GM21360 (cell line): ENCODE results near the gene PDPK1.
"Not testable (repeated sequence)": the region's sequence is repeated elsewhere in the genome, so short reads cannot be mapped to it uniquely, and the experiment has no call there.

Source experiments
- ATAC-seq: cut with Tn5 transposase; IDR thresholded peaks from one replicate; pipeline ENCODE4 v1.9.1; 2021; ENCODE audit warnings: mild to moderate bottlenecking, moderate library complexity; ENCODE audit not compliant: unreplicated experiment

The PDPK1 gene

DNA sequence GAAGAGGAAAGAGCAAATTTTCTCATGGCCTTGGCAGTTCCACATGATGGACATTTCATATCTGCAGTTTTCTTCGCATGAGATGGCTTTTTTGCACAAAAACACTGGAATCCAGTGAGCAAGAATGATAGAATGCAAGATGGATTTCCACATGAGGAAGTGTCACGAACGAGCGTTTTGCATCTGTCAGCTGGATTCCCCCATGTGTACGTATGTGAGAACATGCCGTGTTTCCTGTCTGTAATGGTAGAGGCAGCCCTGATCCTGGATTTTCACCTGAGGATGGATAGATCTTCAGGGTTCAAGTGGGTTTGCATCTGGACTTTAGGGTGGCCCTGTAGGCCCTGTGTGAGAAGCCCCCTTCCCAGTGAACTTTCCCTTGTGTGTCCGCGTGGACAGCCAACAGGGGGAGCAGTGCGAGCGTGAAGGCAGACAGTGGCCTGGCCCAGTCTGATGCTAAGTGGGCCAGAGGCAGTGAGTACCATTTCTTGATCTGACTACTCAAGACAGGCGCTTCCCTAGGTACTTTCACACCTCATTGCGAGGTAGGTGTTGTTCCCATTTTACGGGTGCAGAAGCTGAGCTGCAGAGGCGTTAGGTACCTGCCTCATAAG, 2.1 kb downstream of the PDPK1 start:
- ATAC-seq = not testable (repeated sequence)

DNA sequence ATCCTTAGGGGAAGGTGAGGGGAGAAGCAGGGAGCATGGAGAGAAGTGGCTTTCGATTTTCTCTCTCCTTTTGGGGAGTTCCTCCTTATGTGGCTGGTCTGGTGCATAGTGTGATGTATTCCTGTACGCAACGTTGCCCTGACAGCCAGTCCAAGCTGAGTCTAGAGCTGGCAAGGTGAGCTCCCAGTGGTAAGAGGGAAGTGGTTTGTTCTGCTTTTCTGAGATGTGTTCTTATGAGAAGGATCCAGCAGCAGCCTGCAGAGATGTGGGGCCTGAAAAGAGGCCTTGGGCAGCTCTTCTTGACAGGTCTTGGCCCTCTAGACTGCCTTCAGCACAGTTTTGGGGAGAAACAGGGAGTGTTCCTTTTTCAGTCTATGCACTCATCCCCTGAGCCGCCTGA, 3.1 kb downstream of the PDPK1 start:
- ATAC-seq = not testable (repeated sequence)

- ATAC-seq = not testable (repeated sequence)
Observed at GRCh38 chr16:2541409-2541808, 3.6 kb downstream of the PDPK1 start.

DNA sequence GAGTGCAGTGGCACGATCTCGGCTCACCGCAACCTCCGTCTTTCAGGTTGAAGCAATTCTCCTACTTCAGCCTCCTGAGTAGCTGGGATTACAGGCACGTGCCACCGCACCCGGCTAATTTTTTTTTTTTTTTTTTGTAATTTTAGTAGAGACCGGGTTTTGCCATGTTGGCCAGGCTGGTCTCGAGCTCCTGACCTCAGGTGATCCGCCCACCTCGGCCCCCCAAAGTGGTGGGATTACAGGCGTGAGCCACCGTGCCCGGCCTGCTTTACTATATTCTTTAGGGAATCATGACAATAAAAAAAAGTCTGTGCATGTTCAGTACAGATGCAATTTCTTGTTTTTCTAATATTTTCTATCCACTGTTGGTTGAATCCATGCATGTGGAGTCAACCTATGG, 6.0 kb downstream of the PDPK1 start:
- ATAC-seq = not testable (repeated sequence)

GRCh38 chr16:2550283-2550878, 12.6 kb downstream of the PDPK1 start:
- ATAC-seq = not testable (repeated sequence)

DNA sequence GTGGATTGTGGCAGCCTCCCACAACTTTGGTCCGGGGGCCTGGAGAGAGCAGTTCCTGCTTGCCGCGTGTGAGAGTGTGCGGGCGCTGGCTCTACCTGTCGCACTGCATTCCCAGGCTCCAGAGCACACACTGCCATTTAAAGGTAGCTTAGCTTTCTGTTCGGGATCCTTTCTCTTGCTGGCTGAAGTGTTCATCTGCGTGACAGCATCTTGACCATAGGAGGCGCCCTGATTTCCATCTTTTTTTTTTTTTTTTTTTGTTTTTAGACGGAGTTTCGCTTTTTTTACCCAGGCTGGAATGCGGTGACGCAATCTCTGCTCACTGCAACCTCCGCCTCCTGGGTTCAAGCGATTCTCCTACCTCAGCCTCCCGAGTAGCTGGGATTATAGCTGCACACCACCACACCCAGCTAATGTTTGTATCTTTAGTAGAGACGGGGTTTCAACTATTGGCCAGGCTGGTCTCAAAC, 13.6 kb downstream of the PDPK1 start:
- not testable (repeated sequence) for ATAC-seq

DNA sequence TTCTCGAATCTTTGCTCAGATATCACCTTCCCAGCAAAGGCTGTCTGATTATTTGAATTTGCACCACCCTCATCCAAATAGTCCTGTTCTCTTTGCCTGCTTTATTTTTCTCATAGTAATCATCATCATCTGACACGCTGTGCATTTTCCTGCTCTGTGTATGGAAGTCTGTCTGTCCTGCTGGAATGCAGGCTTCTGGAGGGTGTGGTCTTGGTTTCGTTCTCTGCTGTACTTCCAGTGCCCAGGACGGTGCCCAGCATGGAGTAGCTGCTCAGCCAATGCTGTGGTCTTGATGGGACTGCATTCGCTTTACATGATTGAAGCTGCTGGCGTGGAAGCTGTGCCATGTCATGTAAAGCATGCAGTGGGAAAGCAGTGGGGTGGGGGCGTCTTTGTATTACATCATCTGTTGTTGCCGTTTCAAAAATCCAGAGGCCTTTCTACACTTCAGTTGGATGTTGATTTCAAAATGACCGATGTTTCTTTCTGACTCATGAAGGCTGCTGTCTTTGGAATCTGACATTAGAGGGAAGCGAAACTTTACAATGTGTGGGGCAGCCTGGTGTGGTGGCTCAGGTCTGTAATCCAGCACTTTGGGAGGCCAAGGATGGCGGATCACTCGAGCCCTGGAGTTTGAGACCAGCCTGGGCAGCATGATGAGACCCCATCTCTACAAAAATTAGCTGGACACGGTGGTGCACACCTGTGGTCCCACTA, 17.0 kb downstream of the PDPK1 start:
- not testable (repeated sequence) for ATAC-seq

GRCh38 chr16:2557150-2557549, 19.3 kb downstream of the PDPK1 start:
- not testable (repeated sequence) for ATAC-seq

- not testable (repeated sequence) for ATAC-seq
Observed at GRCh38 chr16:2560131-2560797, 22.4 kb downstream of the PDPK1 start.

DNA sequence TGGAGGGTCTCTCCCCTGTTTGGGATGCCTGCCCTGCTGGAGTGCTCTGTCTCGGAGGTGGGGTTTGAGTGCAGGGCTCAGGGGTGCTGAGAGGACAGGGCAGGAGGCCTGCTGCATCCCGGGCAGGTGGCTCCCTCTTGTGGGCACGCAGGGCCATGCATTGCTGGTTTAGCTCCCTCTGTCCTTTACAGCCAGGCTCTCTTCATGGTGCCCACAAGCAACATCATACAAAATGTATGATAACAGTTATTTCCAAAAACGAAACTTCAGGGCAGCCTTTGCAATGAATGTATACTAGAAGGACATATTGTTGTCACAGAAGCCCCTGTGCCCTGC, 22.9 kb downstream of the PDPK1 start:
- not testable (repeated sequence) for ATAC-seq

DNA sequence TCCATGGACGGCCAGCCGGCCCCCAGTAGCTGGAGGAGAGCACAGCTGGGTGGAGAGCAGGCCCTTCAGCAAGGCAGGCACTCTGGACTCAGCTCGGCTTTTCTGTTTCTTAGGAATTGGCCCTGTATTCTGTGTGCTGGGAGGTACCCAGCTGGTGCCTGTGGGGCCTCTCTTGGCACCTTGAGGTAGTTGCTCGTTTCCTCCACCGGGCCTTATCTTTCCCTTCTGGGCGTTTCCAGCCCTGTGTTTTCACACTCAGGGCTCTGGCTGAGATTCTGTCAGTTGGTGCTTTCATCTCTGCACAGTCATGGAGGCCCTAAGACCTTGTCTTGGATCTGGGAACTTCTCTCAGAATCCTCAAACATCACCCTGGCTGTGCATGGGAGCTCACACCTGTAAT, 29.7 kb downstream of the PDPK1 start:
- not testable (repeated sequence) for ATAC-seq

DNA sequence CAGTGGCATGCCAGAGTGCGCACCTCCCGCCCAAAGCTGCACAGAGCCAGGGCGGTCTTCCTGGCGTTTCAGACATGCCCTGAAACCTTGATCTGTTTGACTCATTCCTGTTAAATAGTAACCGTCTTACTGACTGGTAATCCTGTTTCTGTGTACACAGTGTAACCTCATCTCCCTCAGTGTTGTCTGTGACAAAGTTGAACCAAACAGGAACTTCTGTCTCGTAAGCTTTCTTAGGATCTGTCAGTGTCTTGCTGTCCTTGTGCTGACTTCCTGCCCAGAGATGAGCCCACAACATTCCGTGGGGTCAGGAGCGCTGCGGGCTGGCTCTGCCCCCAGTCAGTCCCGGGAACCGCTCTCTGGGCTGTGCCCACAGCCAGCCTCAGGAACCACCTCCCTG, 30.8 kb downstream of the PDPK1 start:
- not testable (repeated sequence) for ATAC-seq

GRCh38 chr16:2572704-2573103, 34.9 kb downstream of the PDPK1 start:
- ATAC-seq = not testable (repeated sequence)

DNA sequence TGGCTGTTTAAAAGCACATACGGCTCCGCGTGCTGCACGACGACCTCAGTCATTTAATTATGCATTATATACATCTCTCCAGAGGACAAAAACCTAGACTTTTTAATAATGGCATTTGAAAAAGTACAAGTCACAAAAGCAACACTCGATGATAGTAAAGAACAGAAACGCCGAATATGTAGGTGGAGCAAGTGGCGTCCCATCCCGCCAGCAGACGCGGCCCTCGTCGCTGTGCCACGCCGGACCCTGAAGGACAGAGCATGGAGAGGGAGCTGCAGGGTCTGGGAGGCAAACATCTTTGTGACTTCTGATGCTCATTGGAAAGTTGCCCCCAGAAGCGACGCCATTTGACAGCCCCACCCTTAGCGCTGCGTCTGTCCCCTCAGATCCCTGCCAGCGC, 38.0 kb downstream of the PDPK1 start:
- not testable (repeated sequence) for ATAC-seq

GRCh38 chr16:2577044-2577443, 39.2 kb downstream of the PDPK1 start:
- ATAC-seq = not testable (repeated sequence)

DNA sequence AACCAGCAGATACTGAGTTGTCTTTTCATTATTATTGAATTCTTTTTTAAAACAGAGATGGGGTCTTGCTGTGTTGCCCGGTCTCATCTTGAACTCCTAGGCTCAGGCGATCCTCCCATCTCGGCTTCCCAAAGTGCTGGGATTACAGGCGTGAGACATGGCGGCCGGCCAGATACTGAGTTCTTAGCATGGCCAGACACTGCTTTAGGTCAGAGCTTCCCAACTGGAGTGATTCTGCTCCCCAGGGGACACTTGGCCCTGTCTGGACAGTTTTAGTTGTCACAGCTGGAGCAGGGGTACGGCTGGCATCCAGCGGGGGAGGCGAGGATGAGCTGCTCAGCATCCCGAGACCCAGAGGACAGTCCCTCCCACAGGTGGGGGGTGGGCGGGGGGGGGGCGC, 41.1 kb downstream of the PDPK1 start:
- not testable (repeated sequence) for ATAC-seq

- ATAC-seq = not testable (repeated sequence)
Observed at GRCh38 chr16:2580143-2580542, 42.3 kb downstream of the PDPK1 start.

DNA sequence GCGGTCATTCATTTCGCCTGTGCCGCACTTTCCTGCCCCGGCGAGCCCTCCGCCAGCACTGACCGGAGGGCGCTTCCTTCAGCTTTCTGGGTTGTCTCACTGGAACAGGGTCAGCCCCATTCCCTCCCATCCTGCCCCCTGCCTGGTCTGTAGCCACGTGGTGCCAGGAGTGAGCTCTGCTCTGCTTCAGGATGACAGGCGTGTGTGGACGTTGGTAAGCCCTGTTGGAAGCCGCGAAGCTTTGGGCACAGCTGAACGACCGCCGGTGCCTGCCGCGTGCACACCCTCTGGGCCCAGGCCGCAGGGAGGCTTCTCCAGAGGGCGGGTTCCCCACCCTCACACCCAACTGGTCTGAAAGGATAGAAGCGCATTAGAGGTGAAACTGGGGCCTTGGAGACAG, 43.0 kb downstream of the PDPK1 start:
- not testable (repeated sequence) for ATAC-seq

DNA sequence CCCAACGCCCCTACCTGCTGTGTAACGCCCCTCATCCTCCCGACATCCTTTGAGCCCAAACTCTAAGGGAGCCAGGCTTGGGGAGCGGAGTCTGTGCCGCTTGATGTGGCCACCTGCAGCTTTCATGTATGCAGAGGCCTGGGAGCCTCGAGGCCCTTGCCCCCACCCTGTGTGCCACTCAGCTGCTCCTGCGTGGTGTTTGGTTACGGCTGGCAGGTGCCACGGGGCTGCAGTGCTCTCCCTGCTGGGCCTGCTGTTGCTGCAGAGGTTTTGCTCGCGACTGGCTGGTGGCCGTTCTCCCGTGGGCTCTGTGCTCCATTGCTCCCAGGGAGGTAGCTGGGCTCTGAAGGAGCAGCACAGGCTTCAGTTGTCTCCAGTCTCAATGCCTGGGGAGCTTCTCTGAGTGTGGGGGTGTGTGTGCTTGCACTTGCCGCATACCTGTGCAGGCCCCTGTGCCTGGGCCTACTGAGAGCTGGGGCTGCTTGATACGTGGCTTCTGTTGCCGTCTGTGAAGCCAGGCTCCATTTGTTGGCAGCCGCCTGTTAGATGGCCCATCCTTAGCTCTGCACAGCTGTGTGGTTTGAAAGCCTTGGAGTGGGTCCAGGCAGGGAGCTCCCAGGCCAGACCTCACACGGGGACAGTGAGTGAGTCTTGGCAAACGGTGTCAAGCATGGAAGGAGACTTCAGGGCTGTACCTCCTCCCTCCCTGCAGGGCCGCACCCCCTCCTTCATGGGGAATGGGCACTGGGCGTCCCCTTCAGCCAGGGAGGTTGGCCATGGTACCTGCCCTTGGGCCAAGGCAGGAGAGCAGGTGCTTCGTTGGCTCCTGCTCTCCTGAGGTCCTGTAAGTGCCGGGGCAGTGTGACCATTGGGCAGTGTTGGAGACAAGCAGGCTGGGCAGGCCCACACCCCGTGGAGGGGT, 47.2 kb downstream of the PDPK1 start:
- ATAC-seq = no peak

DNA sequence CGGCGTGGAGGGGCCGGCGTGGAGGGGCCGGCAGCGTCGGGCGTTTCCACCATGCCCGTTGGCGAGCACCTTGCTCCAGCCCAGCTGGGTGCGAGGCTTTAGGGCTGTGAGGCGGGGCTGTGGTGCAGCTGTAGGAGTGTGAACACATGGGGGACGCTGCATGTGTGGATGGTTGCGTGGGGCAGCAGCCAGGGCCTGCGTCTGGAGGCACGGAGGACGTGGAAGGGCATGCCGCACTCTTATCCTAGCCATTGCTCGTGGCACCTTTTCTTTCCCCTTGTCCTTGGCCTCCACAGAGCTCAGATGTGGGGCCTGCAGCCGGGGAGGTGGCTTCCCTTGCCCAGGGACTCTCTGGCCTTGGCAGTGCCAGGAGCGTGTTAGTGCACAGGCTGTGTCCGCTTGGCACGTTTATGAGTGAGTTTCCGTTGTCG, 47.8 kb downstream of the PDPK1 start:
- no peak for ATAC-seq
